HCT116 (cell line): Measurements from ENCODE around the gene DPYD. TPM values are rescaled to one million over a fixed set of nuclear protein-coding genes. Genes with fewer than 3 reads are reported as not detected.

Experiments used
- ATAC-seq: fragments of 200-7000 bp; cut with Tn5 transposase; 2 replicates; pipeline ENCODE4 v1.9.1; 2020; ENCODE audit warnings: mild to moderate bottlenecking, moderate library complexity
- BruUV-seq: library from RNA; stranded (reverse); fragments of 400-500 nt; replicated peaks from 2 replicates; lab custom pipeline; 2021; lab: Mats Ljungman, UMichigan
- CTCF ChIA-PET: fragments of 300-600 bp; sonication (Branson Sonifier 250); formaldehyde crosslinking; loops from one replicate; lab custom pipeline; 2021; ENCODE audit warnings: antibody characterized with exemption; lab: Charles Lee
- POLR2A ChIA-PET: fragments of 300-600, 350-600 bp; sonication (Branson Sonifier 250); formaldehyde crosslinking; loops from one replicate; lab custom pipeline; 2021; ENCODE audit warnings: antibody characterized with exemption; lab: Charles Lee
- RAD21 ChIA-PET, 2 experiments: fragments of 300-600 bp; sonication (Branson Sonifier 250); formaldehyde crosslinking; loops; one replicate each; lab custom pipeline; 2023; ENCODE audit warnings: low total read pairs in 2 of 2; ENCODE audit not compliant: uncharacterized antibody in 2 of 2, unreplicated experiment in 2 of 2, low non-redundant PET in 1 of 2; lab: Charles Lee
- DNase-seq: peaks from one replicate; pipeline ENCODE4 v3.0.0-alpha.2; 2010; ENCODE audit warnings: low read depth, low spot score
- H2AFZ ChIP-seq: fragments of 200-600 bp; shearing (Covaris generic), sonication (generic); 2 replicates; pipeline ENCODE4 v1.6.1; 2017; ENCODE audit warnings: low read depth, mixed run types, mixed read lengths, antibody characterized with exemption, low read length; ENCODE audit not compliant: poor library complexity, severe bottlenecking
- H3K27ac ChIP-seq: 2 replicates; pipeline ENCODE4 v1.5.1; 2012; ENCODE audit warnings: low read depth, low read length
- H3K27me3 ChIP-seq: fragments of 200-600 bp; sonication (generic); 2 replicates; pipeline ENCODE4 v1.6.1; 2016; ENCODE audit warnings: mixed run types, low read length, mixed read lengths; ENCODE audit not compliant: insufficient read depth
- H3K36me3 ChIP-seq, 2 experiments: fragments of 200-500 bp in 1 of 2; fragments of 200-600 bp in 1 of 2; sonication (Bioruptor generic) in 1 of 2; sonication (generic) in 1 of 2; 2 replicates each; pipeline versions ENCODE4 v1.5.1 to v1.6.1; 2014 to 2016; ENCODE audit warnings: low read length in 2 of 2, inconsistent platforms in 1 of 2, mixed read lengths in 1 of 2, mixed run types in 1 of 2; ENCODE audit not compliant: insufficient read depth in 2 of 2, control insufficient read depth in 1 of 2
- H3K4me1 ChIP-seq, 2 experiments: fragments of 200-600 bp in 1 of 2; sonication (generic) in 1 of 2; 2 replicates each; pipeline versions ENCODE4 v1.5.1 to v1.6.1; 2012 to 2017; ENCODE audit warnings: low read length in 2 of 2, inconsistent platforms in 1 of 2, mild to moderate bottlenecking in 1 of 2, mixed read lengths in 1 of 2, mixed run types in 1 of 2, moderate library complexity in 1 of 2; ENCODE audit not compliant: insufficient read depth in 2 of 2, control insufficient read depth in 1 of 2
- H3K4me2 ChIP-seq: fragments of 200-600 bp; sonication (generic); 2 replicates; pipeline ENCODE4 v1.6.1; 2017; ENCODE audit warnings: mixed run types, low read length, mixed read lengths
- H3K4me3 ChIP-seq, 2 experiments: fragments of 200-600 bp in 1 of 2; sonication (generic) in 1 of 2; replicated peaks in 1 of 2; 2 replicates each; pipeline ENCODE4 v1.5.1; 2011 to 2016; ENCODE audit warnings: low read length in 2 of 2, control low read depth in 1 of 2, low read depth in 1 of 2, mild to moderate bottlenecking in 1 of 2, mixed read lengths in 1 of 2, mixed run types in 1 of 2
- H3K79me2 ChIP-seq: fragments of 200-600 bp; sonication (generic); 2 replicates; pipeline ENCODE4 v1.6.1; 2017; ENCODE audit warnings: mild to moderate bottlenecking, mixed run types, low read length, moderate library complexity, mixed read lengths; ENCODE audit not compliant: insufficient read depth
- H3K9ac ChIP-seq: fragments of 200-600 bp; sonication (generic); 2 replicates; pipeline ENCODE4 v1.6.1; 2016; ENCODE audit warnings: low read length, mixed read lengths
- H3K9me2 ChIP-seq: fragments of 200-600 bp; sonication (generic), shearing (Covaris generic); 2 replicates; pipeline ENCODE4 v1.6.1; 2017; ENCODE audit warnings: mixed run types, mild to moderate bottlenecking, moderate library complexity; ENCODE audit not compliant: insufficient read depth
- H3K9me3 ChIP-seq, 2 experiments: fragments of 200-500 bp in 1 of 2; fragments of 200-600 bp in 1 of 2; sonication (Bioruptor generic) in 1 of 2; sonication (generic) in 1 of 2; 2 replicates each; pipeline ENCODE4 v1.6.1; 2014 to 2017; ENCODE audit warnings: low read length in 2 of 2, mixed read lengths in 2 of 2, inconsistent platforms in 1 of 2, low read depth in 1 of 2, mild to moderate bottlenecking in 1 of 2, mixed run types in 1 of 2, moderate library complexity in 1 of 2; ENCODE audit not compliant: control insufficient read depth in 1 of 2, insufficient read depth in 1 of 2
- H4K20me1 ChIP-seq: fragments of 200-600 bp; sonication (generic), shearing (Covaris generic); 2 replicates; pipeline ENCODE4 v1.6.1; 2017; ENCODE audit warnings: mixed run types, mild to moderate bottlenecking, moderate library complexity; ENCODE audit not compliant: insufficient read depth
- CEBPB ChIP-seq: IDR thresholded peaks from 2 replicates; pipeline ENCODE4 v1.6.1; 2012; ENCODE audit warnings: low read depth
- JUND ChIP-seq: IDR thresholded peaks from 2 replicates; pipeline ENCODE4 v1.6.1; 2012
- POLR2AphosphoS5 ChIP-seq: IDR thresholded peaks from 2 replicates; pipeline ENCODE4 v1.6.1; 2011; ENCODE audit warnings: mild to moderate bottlenecking, low read depth, low read length, moderate library complexity
- SP1 ChIP-seq: IDR thresholded peaks from 2 replicates; pipeline ENCODE4 v1.6.1; 2012; ENCODE audit warnings: low read depth
- YY1 ChIP-seq: IDR thresholded peaks from 2 replicates; pipeline ENCODE4 v1.6.1; 2011; ENCODE audit warnings: low read length, low read depth, moderate library complexity, mild to moderate bottlenecking; ENCODE audit not compliant: insufficient replicate concordance; ENCODE audit errors: extremely low read depth
- ZFX ChIP-seq: fragments of 450-650 bp; IDR thresholded peaks from 2 replicates; pipeline ENCODE4 v1.6.1; 2017
- intact Hi-C: fragments of 100-400 bp; cut with micrococcal nuclease; formaldehyde crosslinking; loops from 2 replicates; pipeline ENCODE4 v1.10.0; 2022
- total RNA-seq: library from RNA; stranded (reverse); gene quantifications from one replicate; pipeline ENCODE4 v1.2.1, GENCODE V29; 2021; ENCODE audit not compliant: unreplicated experiment
- TF ChIP-seq, protein P1 (sequence below): IDR thresholded peaks from 2 replicates; pipeline ENCODE4 v1.6.1; 2012
- TF ChIP-seq, protein P2 (sequence below): IDR thresholded peaks from 2 replicates; pipeline ENCODE4 v1.6.1; 2012
- TF ChIP-seq, protein P3 (sequence below), 3 experiments: fragments of 200-600 bp in 1 of 3; sonication (generic) in 1 of 3; IDR thresholded peaks in 2 of 3; conservative IDR thresholded peaks in 1 of 3; 2 replicates each; pipeline ENCODE4 v1.5.1; 2012 to 2017; ENCODE audit warnings: low read depth in 2 of 3, low read length in 2 of 3, antibody characterized with exemption in 1 of 3, borderline replicate concordance in 1 of 3, control low read depth in 1 of 3, mild to moderate bottlenecking in 1 of 3, mixed read lengths in 1 of 3, mixed run types in 1 of 3, moderate library complexity in 1 of 3; ENCODE audit not compliant: insufficient read depth in 1 of 3
- TF ChIP-seq, protein P4 (sequence below): IDR thresholded peaks from 2 replicates; pipeline ENCODE4 v1.6.1; 2012; ENCODE audit warnings: low read depth

The DPYD gene
- total RNA-seq, 1 experiment from 2014 or later: 1.7 TPM

DNA sequence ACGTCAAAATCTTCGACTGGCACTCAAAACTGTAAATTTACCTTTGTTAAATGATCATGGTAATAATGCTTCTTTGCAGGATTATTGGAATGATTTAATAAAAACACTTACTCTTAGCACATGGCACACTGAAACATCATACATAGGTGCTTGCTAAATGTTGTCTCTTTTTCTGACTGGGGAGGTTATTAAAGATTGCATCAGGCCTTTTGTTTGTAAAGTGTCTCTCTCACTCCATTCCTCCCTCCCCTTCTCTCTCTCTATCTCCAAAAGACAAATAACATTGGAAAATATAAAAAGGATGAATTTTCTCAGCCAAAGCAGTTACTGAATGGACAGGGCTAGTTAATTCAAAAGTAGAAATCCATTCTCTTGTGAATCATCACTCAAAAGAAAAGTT is 404.2 kb downstream of the DPYD start:
- H3K79me2 ChIP-seq: no peaks in the 10 kb centered on the region
- RAD21 ChIA-PET: no interaction called here
- no TSS peak for BruUV-seq
- CTCF ChIA-PET: no interaction called here
- no peak overlapping the region for H3K4me3 ChIP-seq
- intact Hi-C loops: no loop called here
- no peaks in the 10 kb centered on the region for H3K36me3 ChIP-seq
- no peak for DNase-seq
- no peaks in the 10 kb centered on the region for H3K9me2 ChIP-seq
- no peak overlapping the region for H3K4me2 ChIP-seq
- H3K9ac ChIP-seq: no peak overlapping the region
- no peak overlapping the region for H3K27ac ChIP-seq
- H3K9me3 ChIP-seq: no peaks in the 10 kb centered on the region
- POLR2A ChIA-PET: no interaction called here
- no peak overlapping the region for H2AFZ ChIP-seq
- H4K20me1 ChIP-seq: no peaks in the 10 kb centered on the region; the same call in 1 of the 2 replicates
- no peaks in the 10 kb centered on the region for H3K4me1 ChIP-seq
- no peak for ATAC-seq
- no peak for TF ChIP-seq YY1
- H3K27me3 ChIP-seq: no peaks in the 10 kb centered on the region

DNA sequence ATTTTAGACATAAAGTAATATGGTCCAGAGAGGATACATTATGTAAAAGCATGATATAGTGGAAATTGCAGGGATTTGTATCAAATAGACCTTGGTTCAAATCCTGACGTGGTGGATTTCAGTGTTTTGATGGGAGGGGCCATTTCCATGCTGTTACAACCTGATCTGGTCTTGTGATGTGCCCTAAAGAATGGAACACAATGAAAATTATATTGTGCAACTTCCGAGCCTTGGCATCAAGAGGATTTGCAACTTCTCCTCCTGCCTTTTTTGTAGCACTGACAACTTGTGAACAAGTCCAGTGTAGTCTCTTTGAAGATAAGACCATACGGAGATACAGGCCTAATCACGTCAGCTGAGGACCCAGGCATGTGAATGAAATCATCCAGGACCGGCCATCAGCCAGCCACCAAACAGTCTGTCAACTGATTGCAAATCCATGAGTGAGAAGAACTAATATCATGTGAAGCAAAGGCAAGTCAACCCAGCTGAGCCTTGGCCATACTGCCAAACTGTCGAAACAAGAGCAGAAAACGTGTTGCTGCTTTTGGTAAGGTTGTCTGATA is 412.1 kb downstream of the DPYD start:
- Histone ChIP-seq H3K4me1 (no peaks in the 10 kb centered on the region), H3K9ac (no peak overlapping the region), H2AFZ (no peak overlapping the region), H3K9me3 (no peaks in the 10 kb centered on the region), H3K4me3 (no peak overlapping the region), H3K27me3 (no peaks in the 10 kb centered on the region), H4K20me1 (no peaks in the 10 kb centered on the region)
- POLR2A ChIA-PET: no interaction called here
- BruUV-seq: no TSS peak
- RAD21 ChIA-PET: no interaction called here
- TF ChIP-seq, protein P1, sequence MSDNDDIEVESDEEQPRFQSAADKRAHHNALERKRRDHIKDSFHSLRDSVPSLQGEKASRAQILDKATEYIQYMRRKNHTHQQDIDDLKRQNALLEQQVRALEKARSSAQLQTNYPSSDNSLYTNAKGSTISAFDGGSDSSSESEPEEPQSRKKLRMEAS: no peak
- no peak for TF ChIP-seq YY1
- no peak for TF ChIP-seq JUND
- no peak for TF ChIP-seq ZFX
- TF ChIP-seq, protein P2, sequence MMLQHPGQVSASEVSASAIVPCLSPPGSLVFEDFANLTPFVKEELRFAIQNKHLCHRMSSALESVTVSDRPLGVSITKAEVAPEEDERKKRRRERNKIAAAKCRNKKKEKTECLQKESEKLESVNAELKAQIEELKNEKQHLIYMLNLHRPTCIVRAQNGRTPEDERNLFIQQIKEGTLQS: no peak
- TF ChIP-seq CEBPB: no peak
- TF ChIP-seq SP1: no peak
- TF ChIP-seq, protein P3, sequence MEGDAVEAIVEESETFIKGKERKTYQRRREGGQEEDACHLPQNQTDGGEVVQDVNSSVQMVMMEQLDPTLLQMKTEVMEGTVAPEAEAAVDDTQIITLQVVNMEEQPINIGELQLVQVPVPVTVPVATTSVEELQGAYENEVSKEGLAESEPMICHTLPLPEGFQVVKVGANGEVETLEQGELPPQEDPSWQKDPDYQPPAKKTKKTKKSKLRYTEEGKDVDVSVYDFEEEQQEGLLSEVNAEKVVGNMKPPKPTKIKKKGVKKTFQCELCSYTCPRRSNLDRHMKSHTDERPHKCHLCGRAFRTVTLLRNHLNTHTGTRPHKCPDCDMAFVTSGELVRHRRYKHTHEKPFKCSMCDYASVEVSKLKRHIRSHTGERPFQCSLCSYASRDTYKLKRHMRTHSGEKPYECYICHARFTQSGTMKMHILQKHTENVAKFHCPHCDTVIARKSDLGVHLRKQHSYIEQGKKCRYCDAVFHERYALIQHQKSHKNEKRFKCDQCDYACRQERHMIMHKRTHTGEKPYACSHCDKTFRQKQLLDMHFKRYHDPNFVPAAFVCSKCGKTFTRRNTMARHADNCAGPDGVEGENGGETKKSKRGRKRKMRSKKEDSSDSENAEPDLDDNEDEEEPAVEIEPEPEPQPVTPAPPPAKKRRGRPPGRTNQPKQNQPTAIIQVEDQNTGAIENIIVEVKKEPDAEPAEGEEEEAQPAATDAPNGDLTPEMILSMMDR (IDR thresholded peaks at IDR 0.05 in 2 of 3, conservative IDR thresholded peaks at IDR 0.05 in 1 of 3; ENCODE audit: borderline replicate concordance in 1 of 3, insufficient read depth in 1 of 3, low read depth in 2 of 3, low read length in 2 of 3): no peak
- TF ChIP-seq POLR2AphosphoS5: no peak
- TF ChIP-seq, protein P4, sequence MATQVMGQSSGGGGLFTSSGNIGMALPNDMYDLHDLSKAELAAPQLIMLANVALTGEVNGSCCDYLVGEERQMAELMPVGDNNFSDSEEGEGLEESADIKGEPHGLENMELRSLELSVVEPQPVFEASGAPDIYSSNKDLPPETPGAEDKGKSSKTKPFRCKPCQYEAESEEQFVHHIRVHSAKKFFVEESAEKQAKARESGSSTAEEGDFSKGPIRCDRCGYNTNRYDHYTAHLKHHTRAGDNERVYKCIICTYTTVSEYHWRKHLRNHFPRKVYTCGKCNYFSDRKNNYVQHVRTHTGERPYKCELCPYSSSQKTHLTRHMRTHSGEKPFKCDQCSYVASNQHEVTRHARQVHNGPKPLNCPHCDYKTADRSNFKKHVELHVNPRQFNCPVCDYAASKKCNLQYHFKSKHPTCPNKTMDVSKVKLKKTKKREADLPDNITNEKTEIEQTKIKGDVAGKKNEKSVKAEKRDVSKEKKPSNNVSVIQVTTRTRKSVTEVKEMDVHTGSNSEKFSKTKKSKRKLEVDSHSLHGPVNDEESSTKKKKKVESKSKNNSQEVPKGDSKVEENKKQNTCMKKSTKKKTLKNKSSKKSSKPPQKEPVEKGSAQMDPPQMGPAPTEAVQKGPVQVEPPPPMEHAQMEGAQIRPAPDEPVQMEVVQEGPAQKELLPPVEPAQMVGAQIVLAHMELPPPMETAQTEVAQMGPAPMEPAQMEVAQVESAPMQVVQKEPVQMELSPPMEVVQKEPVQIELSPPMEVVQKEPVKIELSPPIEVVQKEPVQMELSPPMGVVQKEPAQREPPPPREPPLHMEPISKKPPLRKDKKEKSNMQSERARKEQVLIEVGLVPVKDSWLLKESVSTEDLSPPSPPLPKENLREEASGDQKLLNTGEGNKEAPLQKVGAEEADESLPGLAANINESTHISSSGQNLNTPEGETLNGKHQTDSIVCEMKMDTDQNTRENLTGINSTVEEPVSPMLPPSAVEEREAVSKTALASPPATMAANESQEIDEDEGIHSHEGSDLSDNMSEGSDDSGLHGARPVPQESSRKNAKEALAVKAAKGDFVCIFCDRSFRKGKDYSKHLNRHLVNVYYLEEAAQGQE: no peak
- TF ChIP-seq, all 23 proteins: peak for 0
- Histone ChIP-seq H3K9me2 (no peaks in the 10 kb centered on the region), H3K36me3 (no peaks in the 10 kb centered on the region), H3K27ac (no peak overlapping the region), H3K4me2 (no peak overlapping the region), H3K79me2 (no peaks in the 10 kb centered on the region)
- CTCF ChIA-PET: no interaction called here
- intact Hi-C loops: no loop called here
- DNase-seq (no peak), ATAC-seq (no peak)
